ENCODE results near the gene UBL4B.
A peak's percentile ranks its signal among the peaks of the same experiment; 100 is the strongest.

Gene UBL4B

DNA sequence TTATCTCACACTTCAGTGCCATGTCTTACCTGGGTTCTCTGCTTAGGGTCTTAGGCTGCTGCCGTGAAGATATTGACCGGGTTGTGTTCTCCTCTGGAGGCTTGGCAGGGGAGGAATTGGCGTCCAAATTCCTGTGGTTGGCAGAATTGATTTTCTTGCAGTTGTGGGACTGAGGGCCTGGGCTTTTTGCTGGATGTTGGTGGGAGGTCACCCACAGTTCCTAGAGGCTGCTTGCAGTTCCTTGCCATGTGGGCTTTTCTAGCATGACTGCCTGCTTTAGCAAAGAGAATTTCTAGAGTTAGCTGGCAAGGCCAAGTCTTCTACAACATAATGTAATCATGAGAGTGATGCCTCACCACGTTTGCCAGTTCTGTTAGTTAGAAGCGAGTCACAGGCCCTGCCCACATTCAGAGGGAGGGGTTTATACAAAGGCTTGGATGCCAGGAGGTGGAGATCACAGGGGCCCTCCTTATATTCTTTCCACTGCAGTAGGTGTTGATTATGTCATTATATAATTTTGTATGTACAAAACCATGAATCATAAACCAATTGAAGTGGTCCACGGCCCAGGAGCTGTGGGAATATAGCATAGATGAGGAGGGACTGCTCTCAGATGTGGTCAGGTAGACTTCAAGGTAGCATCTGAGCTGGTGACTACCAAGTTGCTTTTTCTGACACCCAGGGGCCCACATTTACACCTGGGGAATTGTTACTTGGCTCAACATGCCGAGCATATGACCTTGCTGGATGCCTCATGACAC, 6.6 kb downstream of the UBL4B start:
- no peak for DNase-seq

DNA sequence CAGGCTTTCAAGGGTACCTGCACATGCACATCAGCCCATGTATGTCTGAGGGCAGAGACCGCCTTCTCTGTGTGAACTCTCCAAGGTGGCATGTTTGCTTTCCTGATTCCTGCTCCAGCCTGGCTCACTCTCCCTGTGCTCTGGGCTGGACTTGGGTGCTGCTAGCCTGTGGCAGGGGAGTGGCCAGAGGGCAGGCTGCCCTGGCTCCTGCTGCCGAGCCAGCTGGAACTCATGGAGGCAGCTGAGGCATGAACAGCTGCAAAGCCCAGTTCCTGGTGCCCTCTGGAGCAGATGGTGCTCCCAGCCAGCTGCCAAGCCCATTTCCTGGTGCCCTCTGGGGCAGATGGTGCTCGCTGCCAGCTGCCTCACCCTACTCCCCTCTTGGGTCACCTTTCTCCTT, 7.6 kb downstream of the UBL4B start:
- DNase-seq: peak; percentile 73

DNA sequence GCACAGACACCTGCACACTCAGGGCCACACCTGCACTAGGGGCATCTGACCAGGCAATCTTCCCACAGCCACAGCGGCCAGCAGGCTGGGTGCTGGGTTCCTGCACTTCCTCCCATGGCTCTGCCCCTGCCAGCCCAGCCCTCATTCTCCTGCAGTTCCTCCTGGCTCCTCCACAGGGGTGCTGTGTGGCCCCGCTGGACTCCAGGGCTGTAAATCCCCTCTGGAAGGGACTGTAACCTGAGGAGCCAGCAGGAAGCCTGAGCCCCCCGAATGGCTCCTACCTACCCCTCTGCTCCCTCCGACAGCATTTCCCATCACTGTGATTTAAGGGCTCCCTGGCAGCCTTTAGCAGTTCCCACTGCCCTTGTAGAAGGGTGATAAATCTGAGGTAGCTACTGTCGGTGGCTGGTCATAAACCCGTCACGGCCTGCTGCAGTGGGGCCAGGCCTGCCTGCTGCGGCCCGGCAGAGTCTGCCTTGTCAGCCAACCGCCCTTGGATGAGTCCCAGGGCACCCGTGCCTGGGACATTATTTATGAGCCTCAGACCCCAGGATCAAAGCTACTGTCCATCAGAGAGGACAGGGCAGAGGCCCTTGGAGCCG, 8.8 kb downstream of the UBL4B start:
- no peak for DNase-seq

DNA sequence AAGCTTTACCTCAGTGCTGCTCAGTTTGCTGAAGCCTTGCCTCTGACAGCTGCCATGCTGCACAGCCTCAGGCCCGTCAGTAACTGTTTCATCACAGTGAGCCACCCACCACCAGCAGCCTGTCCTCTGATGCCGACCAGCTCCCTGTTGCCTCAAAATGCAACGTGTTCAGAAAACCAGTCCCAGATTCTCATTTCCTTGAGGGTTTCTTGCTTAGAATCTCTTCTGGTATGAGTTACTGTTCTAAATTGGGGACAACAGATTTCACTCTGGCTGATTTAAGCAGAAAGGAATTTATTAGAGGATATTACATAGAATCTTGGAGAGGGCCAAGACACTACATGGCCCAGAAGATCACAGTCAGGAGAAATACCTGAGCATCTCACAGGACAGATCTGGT, 11.0 kb downstream of the UBL4B start:
- no peak for DNase-seq

DNA sequence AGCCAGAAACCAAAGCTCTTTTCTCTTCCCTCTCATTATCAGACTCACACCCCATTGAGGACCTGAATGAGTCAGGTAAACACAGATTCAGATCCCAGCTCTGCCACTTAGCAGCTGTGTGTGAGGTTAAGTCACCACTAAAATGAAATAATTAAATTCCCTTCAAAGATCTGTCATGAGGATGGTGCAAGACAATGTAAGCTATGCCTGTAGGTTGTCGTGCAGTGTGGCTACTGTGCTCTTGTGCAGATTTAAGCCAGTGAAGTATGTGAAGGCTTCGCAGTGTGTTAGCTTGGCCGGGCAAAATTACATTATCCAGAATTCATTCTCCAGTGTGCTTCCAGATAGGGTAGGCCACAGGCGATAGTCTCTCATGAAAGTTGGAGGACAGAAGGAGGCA, 13.6 kb downstream of the UBL4B start:
- no peak for DNase-seq

DNA sequence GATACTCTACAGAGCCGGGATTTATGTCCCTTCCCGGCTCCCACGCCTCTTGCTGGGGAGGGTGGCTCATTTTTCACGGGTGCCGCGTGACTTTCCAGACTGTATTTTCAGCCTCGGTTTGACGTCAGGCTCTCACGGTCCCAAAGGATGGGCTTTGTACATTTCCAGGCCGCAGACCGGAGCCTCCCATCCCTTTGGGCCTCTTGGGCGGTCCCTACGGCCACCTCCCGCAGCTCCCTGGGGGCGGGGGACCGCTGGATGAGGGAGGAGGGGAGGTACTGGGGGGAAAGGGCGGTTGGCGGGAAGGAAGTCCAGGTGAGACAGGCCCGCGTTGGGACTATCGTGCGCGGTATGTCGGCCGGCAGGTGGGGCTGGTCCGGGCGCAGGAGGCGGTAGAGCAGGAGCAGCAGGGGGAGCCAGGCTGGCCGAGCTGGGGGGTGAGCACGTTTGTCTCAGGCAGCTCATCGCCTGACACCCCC, 17.9 kb downstream of the UBL4B start:
- DNase-seq: no peak

DNA sequence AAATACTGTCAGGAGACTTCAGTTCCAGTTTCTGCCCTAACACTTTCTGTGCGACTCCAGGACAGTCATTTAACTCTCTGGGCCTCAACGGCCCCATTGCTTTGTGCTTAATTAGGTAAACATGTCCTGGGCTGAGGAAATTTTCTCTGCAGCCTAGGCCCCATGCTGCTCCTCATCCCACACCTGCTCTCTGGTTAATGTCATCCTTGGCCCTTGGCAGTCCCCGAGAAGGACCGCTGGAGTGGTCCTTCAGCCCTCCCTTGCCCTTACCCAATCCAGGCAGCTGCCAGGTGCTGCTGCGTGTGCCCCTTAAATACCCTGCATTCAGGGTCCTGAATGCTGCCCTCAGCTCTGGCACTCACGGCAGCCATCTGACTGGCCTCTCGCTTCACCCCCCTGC, 18.7 kb downstream of the UBL4B start:
- DNase-seq: no peak

DNA sequence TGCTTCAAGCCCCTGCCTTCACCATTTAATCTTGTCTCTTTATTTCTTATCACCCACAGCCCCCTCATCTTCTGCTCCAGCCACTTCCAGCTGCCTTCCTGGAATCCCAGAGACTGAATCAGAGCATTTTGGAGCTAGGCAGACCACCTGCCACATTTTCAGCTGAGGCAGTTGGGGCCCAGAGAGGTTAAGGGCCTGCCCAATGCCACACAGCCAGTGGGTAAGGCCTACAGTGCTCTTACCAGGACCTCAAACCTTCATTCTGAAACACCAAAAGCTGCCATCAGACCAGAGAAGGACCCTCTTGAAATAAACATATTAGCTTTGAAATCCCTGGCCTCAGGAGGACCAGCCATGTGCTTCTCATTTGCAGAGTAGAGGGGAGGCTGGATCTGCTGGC, 20.4 kb downstream of the UBL4B start:
- no peak for DNase-seq

DNA sequence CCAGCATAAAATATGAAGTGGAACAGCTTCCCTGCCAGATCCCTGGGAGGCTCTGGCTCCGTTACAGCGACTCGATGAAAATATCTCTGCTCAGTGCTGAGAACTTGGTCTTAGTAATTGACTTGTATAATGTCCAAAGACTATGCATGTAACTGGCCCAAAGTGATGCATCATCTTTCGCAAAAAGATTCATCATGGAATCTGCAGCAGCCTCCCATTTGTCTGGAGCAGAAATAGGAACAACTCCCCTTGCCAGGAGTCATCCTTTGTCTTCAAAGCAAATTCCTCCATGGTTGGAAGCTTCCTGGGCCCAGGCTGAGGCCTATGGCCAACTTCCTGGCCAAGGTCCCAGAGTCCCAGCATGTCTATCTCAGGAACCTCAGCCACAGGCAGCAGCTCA, 21.2 kb downstream of the UBL4B start:
- DNase-seq: no peak

DNA sequence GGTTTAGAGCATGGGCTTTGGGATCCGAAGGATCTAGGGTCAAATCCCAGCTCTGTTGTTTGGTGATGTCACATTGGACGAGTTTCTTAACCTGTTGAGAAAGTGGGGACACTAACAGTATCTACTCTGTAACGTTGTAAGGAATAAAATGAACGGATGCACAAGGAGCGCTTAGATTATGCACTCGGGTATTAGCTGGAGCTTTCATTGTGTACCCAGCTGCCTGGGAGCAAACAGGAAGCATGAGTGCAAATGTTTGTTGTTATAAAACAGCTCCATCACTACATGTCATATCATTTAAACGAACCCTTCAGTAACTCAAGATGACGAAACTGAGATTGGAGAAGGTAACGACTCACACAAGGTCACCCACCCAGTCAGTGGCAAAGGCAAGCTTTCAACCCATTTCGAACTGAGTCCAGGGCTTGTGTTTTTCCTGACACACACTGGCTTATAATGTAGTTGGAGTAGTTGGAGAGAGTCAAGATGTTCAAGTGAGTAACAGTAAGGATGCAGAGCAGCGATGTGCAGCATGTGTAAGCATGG, 21.9 kb downstream of the UBL4B start:
- DNase-seq: no peak

DNA sequence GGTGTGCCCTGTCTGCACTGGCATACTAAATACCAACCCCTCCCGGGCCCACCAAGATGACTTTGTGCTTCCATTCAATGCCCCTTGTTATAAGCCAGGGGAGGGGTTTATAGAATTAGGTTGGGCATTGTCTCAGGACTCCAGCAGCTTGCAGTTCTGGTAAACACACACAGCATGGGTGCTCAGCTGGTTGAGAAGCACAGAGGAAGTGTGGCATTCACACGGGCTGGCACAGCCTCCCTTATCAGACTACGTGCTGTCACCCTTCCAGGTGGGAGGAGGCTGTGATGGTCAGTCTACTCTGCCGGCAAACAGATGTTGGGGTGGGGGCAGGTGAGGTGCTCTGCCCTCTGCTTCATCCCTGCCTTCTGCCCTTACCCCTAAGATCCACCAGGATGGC, 23.0 kb downstream of the UBL4B start:
- DNase-seq: no peak

DNA sequence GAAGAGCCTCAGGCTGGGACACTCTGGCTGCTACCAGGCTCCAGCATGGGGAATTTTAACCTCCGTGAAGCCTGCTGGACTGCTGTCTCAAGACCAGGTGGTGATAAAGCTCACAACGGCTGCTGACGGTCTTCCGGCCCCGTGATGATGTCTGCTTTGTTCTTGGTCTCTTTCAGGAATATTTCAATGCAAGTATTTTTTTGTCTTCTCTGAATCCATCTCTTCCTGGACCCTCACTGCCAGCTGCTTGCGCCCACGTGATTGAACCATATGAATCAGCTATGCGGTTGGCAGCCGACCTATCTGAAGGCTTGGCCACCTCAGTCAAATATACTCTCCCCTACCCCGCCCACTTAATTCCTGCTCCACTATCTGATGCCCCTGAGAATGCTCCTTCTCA, 23.4 kb downstream of the UBL4B start:
- DNase-seq: no peak

DNA sequence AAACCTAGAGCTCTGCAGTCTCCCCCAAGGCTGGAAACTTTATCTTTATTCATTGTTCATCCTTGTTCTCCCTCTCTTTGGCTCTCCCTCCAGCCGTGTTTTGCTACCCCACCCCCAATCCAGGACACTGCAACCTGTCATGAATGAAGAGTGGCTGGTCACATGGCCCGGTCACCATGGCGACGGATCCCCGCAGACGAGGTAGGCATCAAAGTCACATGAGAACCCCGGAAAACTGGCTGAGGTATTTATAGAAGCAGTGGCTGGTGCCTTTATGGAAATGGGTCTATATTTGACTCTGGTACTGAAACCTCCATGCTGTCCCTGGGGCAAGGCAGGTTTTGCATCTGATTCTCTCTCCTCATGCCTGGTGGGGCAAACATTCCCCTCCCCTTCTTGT, 24.7 kb downstream of the UBL4B start:
- DNase-seq: peak; percentile 52

DNA sequence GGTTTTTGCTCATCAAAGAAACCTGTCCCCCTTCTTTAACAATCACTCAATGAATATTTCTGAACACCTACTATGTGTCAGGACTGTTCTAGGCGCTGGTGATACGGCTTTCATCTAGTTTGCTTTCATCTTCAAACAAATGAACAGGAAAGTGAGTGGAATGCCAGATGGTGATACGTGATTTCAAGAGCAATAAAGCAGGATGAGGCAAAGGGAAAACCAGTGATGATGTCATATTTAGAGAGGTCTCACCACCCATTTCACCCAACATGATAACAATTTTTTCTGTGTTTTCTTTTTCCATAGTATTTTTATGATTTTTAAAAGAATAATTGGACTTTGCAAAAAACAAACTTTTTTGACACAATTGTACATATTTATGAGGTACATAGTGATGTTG, 26.7 kb downstream of the UBL4B start:
- DNase-seq: no peak

DNA sequence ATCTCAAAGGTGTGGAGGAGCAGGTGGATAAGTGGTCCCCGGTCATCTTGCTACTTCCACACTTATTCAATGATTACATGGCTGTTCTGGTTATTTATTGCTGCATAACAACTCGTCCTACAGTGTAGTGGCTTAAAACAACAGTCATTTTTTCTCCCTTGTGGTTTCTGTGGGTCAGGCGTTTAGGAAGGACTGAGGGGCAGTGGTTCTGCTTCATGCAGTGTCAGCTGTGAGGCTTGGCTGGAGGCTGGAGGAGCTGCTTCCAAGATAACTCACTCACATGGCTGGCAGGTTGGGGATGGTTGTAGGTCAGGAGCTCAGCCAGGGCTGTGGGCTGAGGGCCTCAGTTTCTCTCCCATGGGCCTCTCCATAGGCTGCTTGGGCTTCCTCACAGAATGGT, 32.1 kb downstream of the UBL4B start:
- no peak for DNase-seq

DNA sequence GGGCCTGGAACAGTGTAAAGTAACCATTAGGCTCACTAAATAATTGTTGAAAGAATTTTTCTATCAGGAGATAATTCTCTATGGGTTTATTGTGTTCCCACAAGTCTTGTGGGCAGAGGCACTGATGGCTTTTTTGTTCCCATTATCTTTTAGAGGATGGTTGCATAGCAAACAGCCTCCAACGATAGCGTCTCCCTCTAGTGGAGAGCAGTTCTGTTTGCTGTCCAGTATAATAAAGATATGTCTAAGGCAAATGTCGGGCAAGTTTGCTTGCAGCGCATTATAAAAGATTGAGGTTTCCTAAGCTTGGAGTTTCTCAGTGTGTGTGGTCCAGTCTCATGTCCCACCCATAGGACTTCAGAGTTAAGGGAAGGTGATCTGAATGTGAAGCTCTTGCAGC, 36.7 kb downstream of the UBL4B start:
- DNase-seq: no peak

DNA sequence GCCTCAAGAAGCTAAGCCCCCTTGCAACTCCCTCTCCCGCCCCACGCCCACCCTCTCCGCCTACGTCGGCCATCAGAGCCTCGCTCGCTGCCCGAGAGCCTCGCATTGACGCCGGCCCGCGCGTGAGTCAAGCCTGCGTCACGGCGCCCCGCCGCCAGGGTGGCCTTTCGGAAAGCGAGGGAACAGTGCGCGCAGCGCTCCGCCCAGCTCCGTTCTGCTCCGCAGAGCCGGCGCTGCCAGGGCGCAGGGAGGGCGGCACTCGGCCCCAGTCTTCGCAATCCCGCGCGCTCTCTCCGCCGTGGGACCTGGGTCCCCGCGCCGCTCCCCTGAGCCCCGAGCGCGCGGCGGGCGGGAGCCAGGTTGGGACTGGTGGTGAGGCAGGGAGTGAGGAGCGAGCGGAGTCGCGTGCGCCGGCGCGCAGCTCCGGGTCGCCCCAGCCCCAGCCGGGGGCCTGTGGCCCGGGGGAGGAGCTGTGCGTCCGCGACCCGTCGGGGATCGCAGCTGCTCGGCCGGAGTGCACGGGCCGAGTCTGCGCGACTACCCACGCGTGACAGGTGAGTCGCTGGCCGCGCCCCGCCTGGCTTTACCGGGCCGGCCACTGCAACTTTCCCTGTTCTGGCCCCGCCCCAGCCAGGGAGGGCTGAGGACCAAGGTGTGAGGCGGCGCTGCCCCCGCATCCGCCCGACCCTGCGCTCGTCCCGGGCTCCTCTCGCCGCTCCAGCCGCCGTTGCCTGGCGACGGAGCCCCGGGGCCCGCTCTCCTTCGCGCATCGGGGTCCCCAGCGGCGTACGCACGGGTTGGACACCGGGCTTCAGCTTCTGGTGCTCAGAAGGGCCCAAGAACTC, 38.3 kb downstream of the UBL4B start, which contains the start of gene SLC6A17:
TSS of gene SLC6A17 (plus strand) at position 165 of the 845 bp plus-strand sequence. CDS start 16,436 bp downstream, outside the sequence.
- peak; percentile 13 for DNase-seq

DNA sequence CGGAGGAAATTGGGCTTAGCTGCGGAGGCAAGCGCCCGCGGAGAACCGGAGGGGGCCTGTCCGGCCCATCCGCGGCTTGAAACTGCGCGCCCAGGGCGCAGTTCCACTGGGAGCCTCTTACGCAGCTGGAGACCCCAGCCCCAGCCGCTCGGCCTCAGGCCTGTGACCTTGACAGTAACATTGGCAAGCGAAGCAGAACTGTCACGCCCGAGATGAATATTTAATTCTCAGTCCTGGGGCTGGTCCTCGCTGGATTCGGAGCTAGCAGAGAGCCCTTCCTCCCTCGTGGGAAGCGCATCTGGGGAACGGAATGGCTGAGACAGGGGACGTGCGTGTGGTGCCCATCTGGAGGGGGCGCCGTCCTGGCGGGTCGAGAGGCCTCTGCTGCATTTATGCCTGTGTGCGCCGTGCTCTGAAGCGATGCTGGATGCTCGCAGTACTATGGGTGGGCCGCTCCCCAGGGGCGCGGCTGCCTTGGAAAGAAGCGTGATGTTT, 39.0 kb downstream of the UBL4B start:
- no peak for DNase-seq

DNA sequence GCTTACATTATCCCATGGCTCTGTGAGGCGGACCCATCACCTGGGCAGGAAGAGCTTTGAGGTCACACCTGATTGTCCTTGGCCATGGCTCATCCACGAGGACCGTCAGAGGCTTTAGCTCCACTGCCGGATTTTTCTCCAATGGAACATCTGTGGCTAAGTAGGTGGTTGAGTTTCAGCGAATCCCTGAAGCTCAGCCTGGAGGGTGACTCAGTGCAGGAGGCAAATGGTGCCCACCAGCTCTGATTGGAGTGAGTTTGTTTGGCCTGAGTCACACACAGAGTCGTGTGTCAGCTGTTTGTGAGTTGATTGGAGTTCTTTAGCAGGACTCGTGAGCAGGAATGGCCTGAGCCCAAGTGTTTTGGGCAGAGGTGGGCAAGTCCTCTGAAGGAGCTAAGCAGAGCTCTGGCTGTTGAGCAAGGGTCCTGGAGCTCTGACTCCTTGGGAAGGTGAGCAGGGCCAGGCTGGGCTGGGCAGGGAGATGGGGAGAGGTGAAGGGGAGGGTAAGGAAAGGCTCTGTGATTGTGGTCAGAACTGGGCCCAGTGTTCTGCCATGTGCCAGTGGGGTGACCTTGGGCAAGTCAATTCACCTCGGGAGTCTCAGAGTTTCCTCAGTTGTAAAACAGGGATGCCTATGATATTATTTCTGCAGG, 40.0 kb downstream of the UBL4B start:
- DNase-seq: no peak

DNA sequence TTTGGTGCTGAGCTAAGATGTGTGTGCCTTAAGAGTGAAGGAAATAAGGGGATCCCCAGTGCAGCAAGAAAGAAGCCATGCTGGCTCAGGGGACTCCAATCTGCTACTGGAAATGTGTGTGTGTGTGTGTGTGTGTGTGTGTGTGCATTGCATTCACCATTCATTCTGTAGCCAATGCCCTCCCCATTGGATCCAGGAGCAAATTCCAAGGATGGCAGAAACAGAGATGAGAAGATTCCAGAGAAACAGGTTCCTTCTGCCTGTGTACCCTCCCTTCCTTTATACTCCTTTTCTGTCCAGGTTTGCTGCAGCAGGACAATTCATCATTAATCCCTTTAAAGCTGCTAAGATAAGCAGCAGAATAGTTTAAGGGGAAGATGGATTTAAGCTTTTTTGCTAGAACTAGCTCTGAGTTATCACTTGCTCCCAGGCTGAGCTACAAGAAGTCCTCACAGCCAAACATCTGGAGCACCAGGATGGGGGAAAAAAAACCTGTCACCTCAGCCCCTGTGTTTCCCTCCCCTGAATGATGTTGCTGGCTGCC, 41.2 kb downstream of the UBL4B start:
- DNase-seq: no peak

DNA sequence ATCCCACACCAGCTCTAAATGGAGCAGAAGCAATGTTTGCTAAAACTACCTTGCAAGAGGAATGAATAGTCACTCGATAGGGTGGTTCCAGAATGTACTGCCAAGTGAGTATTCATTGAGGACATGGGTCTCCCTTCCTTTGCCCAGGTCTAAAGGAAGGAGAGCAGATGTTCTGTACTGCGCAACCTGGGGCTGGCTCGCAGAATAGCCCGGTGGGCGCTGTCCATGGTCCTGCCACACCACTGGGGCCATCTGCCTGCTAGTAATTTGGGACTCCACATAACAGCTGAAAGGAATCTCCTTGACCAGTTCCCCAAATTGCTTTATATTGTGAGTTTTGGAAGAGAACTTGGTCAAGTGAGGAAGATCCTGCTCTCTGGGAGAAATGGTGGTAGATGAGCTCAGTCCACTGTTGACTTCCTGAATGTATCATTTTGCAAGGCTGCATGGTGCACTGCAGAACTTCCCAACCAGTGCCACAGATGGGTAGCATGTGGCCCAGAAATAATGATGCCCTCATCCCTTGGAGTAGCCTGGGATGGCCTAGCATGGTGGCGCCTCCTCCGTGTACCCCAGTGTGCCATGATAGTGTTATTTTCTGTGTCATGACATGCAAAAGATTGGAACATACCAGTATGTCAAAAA, 43.8 kb downstream of the UBL4B start:
- DNase-seq: no peak

DNA sequence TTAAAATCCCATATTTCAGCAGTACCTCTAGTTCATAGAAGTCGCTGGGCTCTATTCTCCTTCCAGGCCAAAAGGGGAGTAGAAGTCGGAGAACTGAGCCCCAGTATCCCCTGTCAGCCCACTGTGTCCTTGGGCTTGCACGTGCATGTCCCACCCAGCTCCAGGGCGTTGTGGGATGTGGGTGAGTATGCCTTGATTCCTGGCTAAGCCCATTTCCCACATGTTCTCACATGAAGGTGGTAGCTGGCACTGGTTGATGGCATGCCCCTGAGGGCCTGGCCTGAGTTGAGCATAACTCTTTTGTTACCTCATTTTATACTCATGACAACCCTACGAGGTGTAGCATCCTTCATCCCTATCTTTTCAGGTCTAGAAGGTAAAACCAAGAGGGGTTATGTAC, 46.0 kb downstream of the UBL4B start:
- no peak for DNase-seq
